DND-41 (cell line): ENCODE measurements around the gene MSI2.
A peak's percentile ranks its signal among the peaks of the same experiment; 100 is the strongest.

Experiments
- ATAC-seq: fragments of 200-7000 bp; cut with Tn5 transposase; 3 replicates; pipeline ENCODE4 v1.9.1; 2021; ENCODE audit warnings: low read depth; ENCODE audit not compliant: insufficient read depth
- DNase-seq: peaks from one replicate; pipeline ENCODE4 v3.0.0-alpha.2; 2020
- H2AFZ ChIP-seq: 2 replicates; pipeline ENCODE4 v1.6.0; 2012; ENCODE audit warnings: low read depth, low read length
- H3K27ac ChIP-seq: 2 replicates; pipeline ENCODE4 v1.5.1; 2012; ENCODE audit warnings: low read length, inconsistent platforms
- H3K27me3 ChIP-seq: fragments of 200-600 bp; sonication (generic); 2 replicates; pipeline ENCODE4 v1.6.0; 2012; ENCODE audit warnings: low read length, mild to moderate bottlenecking, inconsistent platforms; ENCODE audit not compliant: insufficient read depth, poor library complexity
- H3K36me3 ChIP-seq: 2 replicates; pipeline ENCODE4 v1.5.1; 2012; ENCODE audit warnings: low read length, inconsistent platforms; ENCODE audit not compliant: insufficient read depth
- H3K4me1 ChIP-seq: 2 replicates; pipeline ENCODE4 v1.5.1; 2012; ENCODE audit warnings: mild to moderate bottlenecking, low read length; ENCODE audit not compliant: insufficient read depth
- H3K4me2 ChIP-seq: 2 replicates; pipeline ENCODE4 v1.6.0; 2012; ENCODE audit warnings: mild to moderate bottlenecking, moderate library complexity, low read length, inconsistent platforms; ENCODE audit not compliant: insufficient read depth
- H3K4me3 ChIP-seq, 2 experiments: fragments of 200-600 bp in 1 of 2; shearing (Covaris generic) in 1 of 2; 2 replicates each; pipeline ENCODE4 v1.5.1; 2012 to 2016; ENCODE audit warnings: inconsistent platforms in 2 of 2, low read length in 2 of 2, mild to moderate bottlenecking in 2 of 2, low read depth in 1 of 2, moderate library complexity in 1 of 2
- H3K79me2 ChIP-seq: 2 replicates; pipeline ENCODE4 v1.6.0; 2012; ENCODE audit warnings: low read length, inconsistent platforms; ENCODE audit not compliant: insufficient read depth
- H3K9ac ChIP-seq: 2 replicates; pipeline ENCODE4 v1.6.0; 2012; ENCODE audit warnings: low read depth, mild to moderate bottlenecking, inconsistent platforms, low read length, moderate library complexity
- H3K9me3 ChIP-seq: 2 replicates; pipeline ENCODE4 v1.5.1; 2012; ENCODE audit warnings: low read length, moderate library complexity, mild to moderate bottlenecking, inconsistent platforms; ENCODE audit not compliant: insufficient read depth, severe bottlenecking
- H4K20me1 ChIP-seq: 2 replicates; pipeline ENCODE4 v1.6.0; 2012; ENCODE audit warnings: low read length; ENCODE audit not compliant: insufficient read depth
- CTCF ChIP-seq: IDR thresholded peaks from 2 replicates; pipeline ENCODE4 v1.5.1; 2012; ENCODE audit warnings: borderline replicate concordance, low read length, moderate library complexity, mild to moderate bottlenecking; ENCODE audit not compliant: poor library complexity, severe bottlenecking; ENCODE audit errors: extremely low read depth
- EZH2 ChIP-seq: IDR thresholded peaks from 3 replicates; pipeline ENCODE4 v1.6.1; 2012; ENCODE audit warnings: borderline replicate concordance, low read depth, mild to moderate bottlenecking, moderate library complexity, low read length, inconsistent platforms; ENCODE audit not compliant: severe bottlenecking

MSI2 gene

GRCh38 chr17:57368637-57369336 is 112.5 kb downstream of the MSI2 start:
- Histone ChIP-seq H3K9me3 (no peaks in the 10 kb centered on the region), H3K4me2 (no peak overlapping the region), H4K20me1 (peaks cover 61% of the 10 kb centered on the region), H3K27me3 (no peaks in the 10 kb centered on the region), H3K4me3 (no peak overlapping the region), H3K36me3 (peaks cover 74% of the 10 kb centered on the region), H3K79me2 (peaks cover 100% of the 10 kb centered on the region), H3K4me1 (peaks cover 35% of the 10 kb centered on the region), H2AFZ (no peak overlapping the region), H3K27ac (peak overlapping the region; percentile 37), H3K9ac (no peak overlapping the region)
- no peak for DNase-seq
- no peak for ATAC-seq
- TF ChIP-seq CTCF, result peak; percentile 16
- no peak for TF ChIP-seq EZH2

- Histone ChIP-seq H4K20me1 (peaks cover 54% of the 10 kb centered on the region), H3K9me3 (no peaks in the 10 kb centered on the region), H3K36me3 (peaks cover 73% of the 10 kb centered on the region), H3K27me3 (no peaks in the 10 kb centered on the region), H3K4me1 (peaks cover 28% of the 10 kb centered on the region), H3K4me2 (no peak overlapping the region), H3K4me3 (no peak overlapping the region), H2AFZ (no peak overlapping the region), H3K79me2 (peaks cover 100% of the 10 kb centered on the region), H3K9ac (no peak overlapping the region), H3K27ac (peak overlapping the region; percentile 37; the same call in 1 of the 2 replicates)
- DNase-seq (no peak), ATAC-seq (peak; percentile 57; the same call in 2 of the 3 replicates)
- TF ChIP-seq CTCF (no peak), EZH2 (no peak)
Measured at GRCh38 chr17:57369509-57369945, 113.2 kb downstream of the MSI2 start.

- H3K9ac ChIP-seq, result no peak overlapping the region
- no peak overlapping the region for H2AFZ ChIP-seq
- peaks cover 56% of the 10 kb centered on the region for H4K20me1 ChIP-seq
- DNase-seq (no peak), ATAC-seq (0 out of 3 replicates have a peak, but pooled peaks have one; percentile 16)
- TF ChIP-seq EZH2 (no peak), CTCF (no peak)
- peaks cover 74% of the 10 kb centered on the region for H3K36me3 ChIP-seq
- no peak overlapping the region for H3K4me2 ChIP-seq
- peaks cover 100% of the 10 kb centered on the region for H3K79me2 ChIP-seq
- H3K27ac ChIP-seq, result peak overlapping the region; percentile 37
- H3K27me3 ChIP-seq, result no peaks in the 10 kb centered on the region
- H3K9me3 ChIP-seq, result no peaks in the 10 kb centered on the region
- no peak overlapping the region for H3K4me3 ChIP-seq
- peaks cover 25% of the 10 kb centered on the region for H3K4me1 ChIP-seq
Measured at GRCh38 chr17:57370037-57370581, 113.8 kb downstream of the MSI2 start.
